Astrocyte (in vitro differentiated cells and primary cell): ENCODE measurements around the gene TXLNA.
"Not testable (repeated sequence)": the region's sequence is repeated elsewhere in the genome, so short reads cannot be mapped to it uniquely, and the experiment has no call there.

Experiments
- CTCF ChIP-seq: IDR thresholded peaks from 2 replicates; pipeline ENCODE4 v1.5.1; 2011; ENCODE audit warnings: low read depth, mild to moderate bottlenecking, inconsistent platforms, low read length, moderate library complexity; ENCODE audit not compliant: insufficient read depth
- EZH2 ChIP-seq: IDR thresholded peaks from 2 replicates; pipeline ENCODE4 v1.6.1; 2012; ENCODE audit warnings: mild to moderate bottlenecking, low read length, inconsistent platforms; ENCODE audit not compliant: insufficient read depth

- TF ChIP-seq CTCF, EZH2: not testable (repeated sequence)
Observed at GRCh38 chr1:32143302-32143695, 36.2 kb upstream of the TXLNA start.
